GM12874 (cell line): Measurements from ENCODE around the gene TBX10.

ENCODE experiments used
- CTCF ChIP-seq: IDR thresholded peaks from 2 replicates; pipeline ENCODE4 v1.5.1; 2011; ENCODE audit warnings: low read depth, mild to moderate bottlenecking, control low read depth, low read length, moderate library complexity; ENCODE audit not compliant: insufficient read depth

TBX10 gene

DNA sequence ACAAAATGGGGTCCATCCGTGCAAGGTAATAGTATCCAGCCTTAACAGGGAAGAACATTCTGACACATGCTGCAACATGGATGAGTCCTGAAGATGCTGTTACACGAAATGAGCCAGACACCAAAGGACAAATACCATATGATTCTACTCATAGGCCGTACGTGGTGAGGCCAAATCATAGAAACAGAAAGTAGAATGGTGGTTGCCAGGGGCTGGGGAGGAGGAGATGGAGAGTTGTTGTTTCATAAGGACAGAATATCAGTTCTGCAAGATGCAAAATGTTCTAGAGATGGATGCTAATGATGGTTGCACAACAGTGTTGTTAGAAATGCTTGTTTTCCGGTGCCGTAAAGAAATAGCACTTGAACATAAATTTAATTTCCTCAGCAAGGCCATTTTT lies 2.6 kb downstream of the TBX10 start:
- no peak for TF ChIP-seq CTCF

DNA sequence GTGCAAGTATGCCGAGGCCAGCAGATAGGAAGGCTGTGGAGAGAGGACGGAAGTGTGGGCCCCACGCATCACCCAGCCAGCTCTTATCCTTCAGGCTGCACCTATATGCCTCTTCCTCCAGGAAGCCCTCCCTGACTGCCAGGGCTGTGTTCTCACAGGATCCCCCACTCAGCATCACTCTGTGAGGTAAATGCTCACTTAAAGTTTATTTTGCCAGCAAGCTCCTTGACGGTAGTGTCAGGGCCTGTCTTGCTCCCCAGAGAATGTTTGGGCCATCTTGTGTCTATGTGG lies 4.4 kb downstream of the TBX10 start:
- TF ChIP-seq CTCF, result no peak

DNA sequence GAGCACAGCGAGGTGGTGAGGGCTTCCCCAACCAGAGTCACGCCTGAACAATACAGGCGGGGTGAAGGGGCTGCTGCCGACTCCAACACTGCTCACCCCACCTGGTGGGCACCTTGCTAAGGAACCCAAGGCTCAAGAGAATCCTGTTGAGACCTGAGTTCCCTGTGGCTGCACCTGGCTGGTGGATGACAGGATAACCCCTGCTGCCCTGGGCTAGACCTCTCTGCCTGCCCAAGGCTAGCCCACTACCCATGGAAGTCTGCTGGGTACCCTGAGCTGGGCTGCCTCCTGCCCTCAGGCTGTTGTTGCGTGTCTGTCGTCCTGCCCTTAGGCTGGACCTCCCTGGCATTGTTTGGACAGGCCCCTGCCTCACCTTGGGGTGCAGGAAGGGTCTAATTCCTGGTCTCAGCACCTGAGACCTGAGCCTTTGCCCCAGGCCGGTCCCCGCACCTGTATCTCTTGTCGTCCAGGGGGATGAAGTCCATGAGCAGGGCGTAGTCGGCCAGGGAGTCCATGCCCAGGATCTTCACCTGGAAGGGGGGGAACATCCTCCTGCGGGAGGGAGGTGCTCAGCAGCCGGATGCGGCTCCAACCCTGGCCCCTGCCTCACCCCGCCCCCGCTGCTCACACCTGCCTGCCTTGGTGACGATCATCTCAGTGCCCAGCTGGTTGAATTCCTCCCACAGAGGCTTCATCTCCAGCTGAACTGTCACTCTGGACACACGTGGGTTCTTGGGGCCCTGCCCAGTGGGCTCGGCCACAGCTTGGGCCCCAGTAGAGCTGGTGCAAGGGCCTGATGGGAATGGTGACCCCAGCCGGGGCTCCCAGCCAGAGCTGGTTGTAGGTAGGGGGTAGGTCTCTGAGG lies 5.0 kb downstream of the TBX10 start:
- no peak for TF ChIP-seq CTCF

- no peak for TF ChIP-seq CTCF
Measured at GRCh38 chr11:67633758-67634365, 5.7 kb downstream of the TBX10 start.

DNA sequence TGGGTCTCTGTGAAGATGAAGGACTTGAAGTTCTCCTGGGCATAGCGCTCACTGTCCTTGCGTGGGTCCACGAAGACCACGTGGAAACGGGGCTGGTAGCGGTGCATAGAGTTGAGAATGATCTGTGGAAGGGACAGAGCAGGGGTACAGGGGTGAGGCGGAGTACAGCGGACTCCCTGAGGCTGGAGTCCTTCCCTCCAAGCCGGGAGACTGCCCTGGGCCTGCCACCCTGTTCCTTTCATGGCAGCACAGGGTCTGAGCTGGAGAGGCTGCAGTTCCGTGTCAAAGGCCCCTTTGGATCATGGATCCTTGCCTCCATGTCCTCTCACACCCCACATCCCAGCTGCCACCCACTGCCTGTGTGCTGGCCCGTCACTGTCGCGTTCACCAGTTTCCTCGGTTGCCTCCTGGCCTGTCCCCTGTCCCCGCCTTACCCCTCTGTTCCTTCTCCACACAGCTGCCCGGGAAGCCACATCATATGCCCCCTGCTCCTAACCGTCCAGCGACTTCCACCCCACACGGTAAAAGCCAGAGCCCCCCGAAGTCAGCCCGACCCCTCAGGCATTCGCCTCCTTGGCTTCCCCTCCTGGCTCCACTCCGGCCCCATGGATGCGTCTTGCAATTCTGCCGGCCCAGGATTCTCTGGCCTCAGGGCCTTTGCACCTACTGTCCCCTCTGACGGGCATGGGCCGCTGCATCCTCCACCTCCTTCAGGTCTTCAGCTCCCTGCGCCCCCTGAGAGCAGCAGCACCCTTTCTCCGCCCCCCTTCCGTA lies 6.4 kb downstream of the TBX10 start:
- no peak for TF ChIP-seq CTCF

DNA sequence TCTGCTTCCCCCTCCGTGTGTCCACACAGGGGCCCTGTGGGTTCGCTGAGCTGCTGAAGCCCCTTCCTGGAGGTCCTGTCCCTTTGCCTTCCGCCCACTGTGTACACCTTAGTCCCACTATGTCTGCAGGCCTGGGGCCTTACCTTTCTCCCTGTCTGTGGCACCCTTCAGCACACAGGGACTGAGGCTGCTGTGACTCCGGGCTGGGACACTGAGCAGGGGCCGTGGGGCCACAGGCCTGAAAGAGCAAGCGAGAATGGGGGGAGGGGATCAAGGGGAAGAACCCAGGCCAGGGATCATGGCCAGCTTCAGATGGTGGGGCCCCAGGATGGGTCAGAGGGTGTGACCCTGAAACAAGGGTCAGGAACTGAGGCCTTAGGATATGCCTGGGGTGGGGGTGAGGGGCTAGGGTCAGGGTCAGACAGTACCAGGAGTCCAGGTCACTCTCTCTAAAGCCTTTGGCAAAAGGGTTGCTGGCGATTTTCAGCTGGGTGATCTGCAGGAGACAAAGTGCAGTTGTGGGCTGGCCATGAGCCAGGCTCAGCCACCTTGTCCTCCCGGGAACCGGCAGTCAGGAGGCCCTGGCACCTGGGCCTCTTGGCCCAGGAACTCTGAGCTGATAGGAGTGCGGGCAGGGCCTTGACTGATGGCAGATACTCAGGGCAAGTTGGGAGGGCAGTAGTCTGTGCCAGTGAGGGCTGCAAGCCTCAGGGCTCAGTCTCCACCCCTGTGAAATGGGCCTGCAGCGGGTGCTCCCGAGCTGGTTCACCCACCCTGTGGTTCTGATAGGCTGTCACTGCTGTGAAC lies 7.2 kb downstream of the TBX10 start:
- no peak for TF ChIP-seq CTCF

DNA sequence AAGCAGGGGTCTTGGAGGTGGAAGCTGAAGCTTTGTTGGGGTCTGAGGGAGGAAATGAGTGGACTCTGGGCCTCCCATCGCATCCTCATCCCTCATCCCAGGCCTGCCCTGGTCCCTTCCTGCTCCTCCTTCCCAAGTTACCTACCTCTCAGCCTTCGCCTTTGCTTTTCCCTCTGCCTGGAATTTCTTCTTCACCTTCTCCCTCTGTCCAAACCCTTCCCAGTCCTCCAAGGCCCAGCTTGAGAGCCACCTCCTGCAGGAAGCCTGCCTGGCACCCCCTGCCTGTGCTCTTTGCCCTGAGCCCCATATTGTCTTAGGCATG lies 7.7 kb downstream of the TBX10 start:
- TF ChIP-seq CTCF, result no peak
